Bronchial epithelial cell (primary cell): ENCODE results near the gene HOXD10. TPM values are rescaled to one million over a fixed set of nuclear protein-coding genes. Genes with fewer than 3 reads are reported as not detected.

Experiments
- DNase-seq: peaks from one replicate; pipeline ENCODE4 v3.0.0-alpha.2; 2010; ENCODE audit warnings: low read depth
- FAIRE-seq: peaks from 2 replicates; lab custom pipeline; 2011; peaks lifted over from hg19 to GRCh38; lab: Jason Lieb, UNC
- H3K27me3 ChIP-seq: 2 replicates; pipeline ENCODE4 v1.5.1; 2011; ENCODE audit warnings: low read length; ENCODE audit not compliant: control insufficient read depth, insufficient read depth
- H3K36me3 ChIP-seq: 2 replicates; pipeline ENCODE4 v1.5.1; 2011; ENCODE audit warnings: low read length; ENCODE audit not compliant: control insufficient read depth, insufficient read depth
- H3K4me3 ChIP-seq: 2 replicates; pipeline ENCODE4 v1.5.1; 2011; ENCODE audit warnings: mild to moderate bottlenecking, low read depth, low read length, control low read depth
- total RNA-seq: library from RNA; depleted of rRNA; stranded (reverse); fragments of >200 nt; gene quantifications from 2 replicates; pipeline ENCODE4 v1.2.1, GENCODE V29; 2014
- TF ChIP-seq, protein P1 (sequence below): IDR thresholded peaks from 2 replicates; pipeline ENCODE4 v1.5.1; 2011; ENCODE audit warnings: mild to moderate bottlenecking, moderate library complexity, low read length, control low read depth, inconsistent platforms; ENCODE audit not compliant: insufficient read depth, severe bottlenecking

HOXD10 gene
- total RNA-seq, 1 donor from 2014 or later, result not detected

DNA sequence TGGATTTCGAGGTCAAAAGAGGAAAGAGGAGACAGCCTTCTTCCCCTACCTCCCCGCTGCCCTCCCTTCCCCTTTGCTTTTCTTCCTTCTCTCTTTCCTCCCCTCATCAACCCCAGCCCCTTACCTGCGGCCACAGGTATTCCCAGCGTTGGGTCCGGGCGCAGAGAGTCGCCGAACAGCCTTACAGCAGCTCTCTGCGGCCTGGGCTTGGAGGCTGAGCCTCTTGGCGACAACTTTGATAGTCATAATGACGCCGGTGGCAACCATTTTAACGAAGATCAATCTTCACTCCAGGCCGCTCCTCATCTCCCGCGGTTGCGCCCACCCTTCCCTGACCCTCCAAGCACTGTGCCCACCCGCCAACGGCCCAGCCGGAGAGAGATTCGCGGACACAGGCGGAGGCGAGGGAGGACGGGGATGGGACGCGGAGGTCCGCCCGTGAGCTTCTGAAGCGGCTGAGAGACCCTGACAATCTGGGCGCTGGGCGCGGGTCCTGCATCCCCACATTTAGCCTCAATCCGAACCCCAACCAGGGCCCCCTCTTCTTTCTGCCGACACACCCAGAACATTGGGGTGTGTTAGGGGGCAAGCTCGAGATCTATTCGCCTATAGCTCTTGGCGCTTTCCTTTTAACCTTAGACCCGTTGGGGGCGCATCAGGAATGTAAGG is 31.3 kb upstream of the HOXD10 start:
- Histone ChIP-seq H3K4me3 (no peak overlapping the region), H3K36me3 (no peaks in the 10 kb centered on the region), H3K27me3 (peaks cover 91% of the 10 kb centered on the region)
- DNase-seq (no peak), FAIRE-seq (no peak)
- TF ChIP-seq, protein P1, sequence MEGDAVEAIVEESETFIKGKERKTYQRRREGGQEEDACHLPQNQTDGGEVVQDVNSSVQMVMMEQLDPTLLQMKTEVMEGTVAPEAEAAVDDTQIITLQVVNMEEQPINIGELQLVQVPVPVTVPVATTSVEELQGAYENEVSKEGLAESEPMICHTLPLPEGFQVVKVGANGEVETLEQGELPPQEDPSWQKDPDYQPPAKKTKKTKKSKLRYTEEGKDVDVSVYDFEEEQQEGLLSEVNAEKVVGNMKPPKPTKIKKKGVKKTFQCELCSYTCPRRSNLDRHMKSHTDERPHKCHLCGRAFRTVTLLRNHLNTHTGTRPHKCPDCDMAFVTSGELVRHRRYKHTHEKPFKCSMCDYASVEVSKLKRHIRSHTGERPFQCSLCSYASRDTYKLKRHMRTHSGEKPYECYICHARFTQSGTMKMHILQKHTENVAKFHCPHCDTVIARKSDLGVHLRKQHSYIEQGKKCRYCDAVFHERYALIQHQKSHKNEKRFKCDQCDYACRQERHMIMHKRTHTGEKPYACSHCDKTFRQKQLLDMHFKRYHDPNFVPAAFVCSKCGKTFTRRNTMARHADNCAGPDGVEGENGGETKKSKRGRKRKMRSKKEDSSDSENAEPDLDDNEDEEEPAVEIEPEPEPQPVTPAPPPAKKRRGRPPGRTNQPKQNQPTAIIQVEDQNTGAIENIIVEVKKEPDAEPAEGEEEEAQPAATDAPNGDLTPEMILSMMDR, result no peak

DNA sequence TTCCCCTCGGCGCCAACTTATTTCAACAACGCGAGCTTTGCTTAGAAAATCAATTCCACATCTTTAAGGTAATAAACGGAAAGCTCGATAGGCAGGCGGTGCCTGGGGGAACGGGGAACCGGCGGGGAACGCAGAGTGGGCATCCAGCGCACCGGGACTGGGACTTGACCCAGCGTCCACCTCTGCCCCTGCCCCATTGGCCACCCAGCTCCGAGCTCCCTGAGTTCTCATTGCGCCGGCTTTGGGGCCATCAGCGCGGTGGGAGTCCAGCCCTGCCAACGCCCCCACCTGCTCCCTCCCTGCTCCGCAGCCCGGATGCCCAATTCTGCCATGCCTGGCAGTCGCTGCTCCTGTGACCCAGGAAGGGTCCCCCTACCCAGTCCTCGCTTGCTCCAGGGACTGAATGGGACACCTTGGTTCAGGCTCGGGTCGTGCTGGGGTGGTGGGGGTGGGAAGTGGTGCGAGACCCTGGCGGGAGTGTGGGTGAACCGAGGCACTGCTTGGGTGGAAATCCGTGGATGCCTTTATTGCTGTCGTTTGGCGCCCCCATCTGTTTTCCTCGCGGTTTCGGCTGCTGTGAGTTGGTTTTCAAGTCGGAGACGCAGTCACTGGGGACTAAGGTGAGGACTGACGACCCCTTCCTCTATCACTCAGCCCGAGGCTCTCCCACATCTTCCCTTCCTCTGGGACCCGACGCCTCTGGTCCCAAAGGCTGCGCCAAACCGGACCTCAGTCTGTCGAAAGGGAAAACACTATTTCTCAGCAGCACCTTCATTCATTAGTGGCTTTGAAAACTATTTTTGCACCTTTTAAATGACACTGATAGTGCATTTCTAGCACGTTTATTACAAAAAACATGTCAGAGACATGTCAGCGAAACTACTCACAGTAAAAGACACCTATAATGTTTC is 30.5 kb upstream of the HOXD10 start:
- no peak for DNase-seq
- H3K27me3 ChIP-seq, result peaks cover 88% of the 10 kb centered on the region
- no peak for FAIRE-seq
- TF ChIP-seq, protein P1, result peak; percentile 61
- H3K4me3 ChIP-seq, result no peak overlapping the region
- H3K36me3 ChIP-seq, result no peaks in the 10 kb centered on the region

DNA sequence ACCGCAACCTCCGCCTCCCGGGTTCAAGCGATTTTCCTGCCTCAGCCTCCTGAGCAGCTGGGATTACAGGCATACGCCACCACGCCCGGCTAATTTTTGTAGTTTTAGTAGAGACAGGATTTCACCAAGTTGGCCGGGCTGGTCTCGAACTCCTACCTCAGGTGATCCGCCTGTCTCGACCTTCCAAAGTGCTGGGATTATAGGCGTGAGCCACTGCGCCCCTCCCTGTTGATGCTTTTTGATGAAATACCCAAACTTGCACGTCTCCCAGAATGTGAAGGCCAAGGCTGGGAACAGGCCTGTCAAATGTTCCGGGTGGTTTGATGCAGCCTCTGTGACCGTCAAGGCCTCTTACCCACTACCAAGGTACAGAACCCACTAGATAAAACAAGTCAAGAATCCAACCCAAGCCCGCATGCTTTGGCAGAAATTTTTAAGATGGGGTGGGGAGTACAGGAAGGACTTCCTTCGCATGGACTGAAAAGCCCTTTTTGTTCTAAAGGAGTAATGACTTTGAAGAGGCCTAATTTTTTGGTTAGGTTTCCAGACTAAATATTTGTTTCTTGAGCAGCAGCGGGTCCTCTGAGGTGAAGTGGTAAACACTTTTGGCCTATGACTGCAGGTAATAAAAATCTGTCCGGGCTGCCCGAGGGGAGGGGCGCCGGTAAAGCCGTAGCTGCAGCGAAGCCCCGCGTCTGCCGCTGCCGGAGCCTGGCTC is 29.1 kb upstream of the HOXD10 start:
- no peak for DNase-seq
- FAIRE-seq, result no peak
- H3K36me3 ChIP-seq, result no peaks in the 10 kb centered on the region
- peaks cover 84% of the 10 kb centered on the region for H3K27me3 ChIP-seq
- TF ChIP-seq, protein P1, result no peak
- no peak overlapping the region for H3K4me3 ChIP-seq

DNA sequence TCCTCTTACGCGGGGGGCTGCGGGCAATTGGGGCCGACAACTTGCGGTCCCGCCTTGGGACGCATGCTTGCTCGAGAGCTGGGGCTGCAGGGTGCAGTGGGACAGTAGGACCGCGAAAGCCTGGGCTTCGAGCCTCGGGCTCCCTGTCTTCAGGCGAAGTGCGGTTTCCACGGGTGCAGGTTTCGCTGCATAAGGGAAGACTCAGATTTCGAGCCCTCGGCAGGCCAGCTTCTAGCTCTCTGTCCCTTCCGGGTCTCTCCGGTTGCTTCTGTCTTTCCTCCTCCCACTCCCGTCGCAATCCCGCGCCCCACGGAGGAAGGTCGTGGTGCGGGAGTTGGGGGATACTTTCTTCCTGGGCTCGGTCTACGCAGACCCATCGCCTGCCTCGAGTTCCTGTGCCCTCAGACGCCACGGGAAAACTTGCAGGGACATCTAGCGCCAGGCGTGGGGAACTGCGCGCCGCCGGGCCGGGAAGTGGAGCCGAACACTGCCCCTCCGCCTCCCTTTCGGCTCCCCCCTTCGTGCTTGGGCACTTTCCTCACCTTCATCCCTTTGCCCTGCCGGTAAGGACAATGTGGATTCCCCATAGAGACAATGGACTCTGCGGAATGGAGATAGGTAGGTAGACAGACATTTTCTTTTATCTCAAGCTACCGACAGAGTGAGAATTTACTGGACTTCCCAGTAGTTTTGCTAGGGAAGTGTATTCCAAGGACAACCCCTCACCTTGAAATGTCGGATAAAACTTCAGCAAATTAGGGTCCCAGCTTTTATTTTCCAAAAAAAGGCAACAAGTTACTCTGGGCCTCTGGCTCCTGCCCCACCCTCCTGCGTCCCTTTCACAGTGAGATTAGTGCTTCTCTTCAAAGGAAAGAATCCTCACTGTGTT is 28.3 kb upstream of the HOXD10 start:
- peaks cover 80% of the 10 kb centered on the region for H3K27me3 ChIP-seq
- H3K36me3 ChIP-seq, result no peaks in the 10 kb centered on the region
- DNase-seq (no peak), FAIRE-seq (no peak)
- TF ChIP-seq, protein P1, result peak; percentile 85
- no peak overlapping the region for H3K4me3 ChIP-seq
